SU-DHL-6 (cell line): ENCODE results near the gene NTN4.

ENCODE experiments used
- H2AFZ ChIP-seq: fragments of 200-600 bp; sonication (generic); 2 replicates; pipeline ENCODE4 v1.6.1; 2014; ENCODE audit warnings: low read depth, mild to moderate bottlenecking, moderate library complexity, mixed read lengths, antibody characterized with exemption, low read length; ENCODE audit not compliant: severe bottlenecking
- H3F3A ChIP-seq: fragments of 200-600 bp; shearing (Covaris generic); 2 replicates; pipeline ENCODE4 v1.6.0; 2016; ENCODE audit warnings: antibody characterized with exemption, mild to moderate bottlenecking; ENCODE audit not compliant: insufficient read depth
- H3K27ac ChIP-seq: fragments of 200-600 bp; sonication (generic); 2 replicates; pipeline ENCODE4 v1.5.1; 2016; ENCODE audit warnings: low read depth, mild to moderate bottlenecking, low read length, moderate library complexity, mixed read lengths
- H3K27me3 ChIP-seq: fragments of 200-600 bp; sonication (generic), shearing (Covaris generic); 2 replicates; pipeline ENCODE4 v1.6.0; 2014; ENCODE audit warnings: mild to moderate bottlenecking, low read length
- H3K36me3 ChIP-seq: fragments of 200-600 bp; sonication (generic); 2 replicates; pipeline ENCODE4 v1.6.1; 2014; ENCODE audit warnings: mild to moderate bottlenecking, low read length, mixed read lengths
- H3K4me2 ChIP-seq: fragments of 300-600, 200-600 bp; shearing (Covaris generic), sonication (generic); 2 replicates; pipeline ENCODE4 v1.6.0; 2014; ENCODE audit warnings: low read length, low read depth, mild to moderate bottlenecking; ENCODE audit not compliant: poor library complexity, severe bottlenecking
- H3K4me3 ChIP-seq: fragments of 200-600 bp; sonication (generic); 2 replicates; pipeline ENCODE4 v1.5.1; 2014; ENCODE audit warnings: antibody characterized with exemption, low read length, mild to moderate bottlenecking, mixed read lengths; ENCODE audit not compliant: insufficient read depth, poor library complexity, severe bottlenecking
- H3K79me2 ChIP-seq: fragments of 200-600 bp; sonication (generic); 2 replicates; pipeline ENCODE4 v1.6.1; 2014; ENCODE audit warnings: mild to moderate bottlenecking, low read length, moderate library complexity; ENCODE audit not compliant: insufficient read depth
- H3K9ac ChIP-seq: fragments of 200-600 bp; sonication (generic); 2 replicates; pipeline ENCODE4 v1.7.0; 2014; ENCODE audit warnings: mild to moderate bottlenecking, low read length
- H3K9me2 ChIP-seq: fragments of 200-600 bp; sonication (generic); replicated peaks from 2 replicates; pipeline ENCODE4 v1.6.1; 2014; ENCODE audit warnings: low read length; ENCODE audit not compliant: insufficient read depth
- H3K9me3 ChIP-seq: fragments of 200-600 bp; sonication (generic); 2 replicates; pipeline ENCODE4 v1.6.1; 2014; ENCODE audit warnings: low read length, mixed read lengths; ENCODE audit not compliant: insufficient read depth
- H4K20me1 ChIP-seq: fragments of 200-600 bp; sonication (generic); 2 replicates; pipeline ENCODE4 v1.6.1; 2014; ENCODE audit warnings: low read depth, mild to moderate bottlenecking, antibody characterized with exemption, low read length, moderate library complexity, mixed read lengths
- CTCF ChIP-seq: fragments of 200-600 bp; sonication (generic); IDR thresholded peaks from one replicate; pipeline ENCODE4 v1.5.1; 2017; ENCODE audit warnings: antibody characterized with exemption, mild to moderate bottlenecking, low read length, moderate library complexity; ENCODE audit not compliant: insufficient read depth, poor library complexity, severe bottlenecking
- EZH2phosphoT487 ChIP-seq: fragments of 200-600 bp; sonication (generic), shearing (Covaris generic); conservative IDR thresholded peaks from 2 replicates; pipeline ENCODE4 v1.6.1; 2018; ENCODE audit warnings: mild to moderate bottlenecking, antibody characterized with exemption, low read length, moderate library complexity, mixed read lengths

The NTN4 gene

GRCh38 chr12:95830335-95831089 lies 39.9 kb upstream of the NTN4 start:
- no peaks in the 10 kb centered on the region for H3K27me3 ChIP-seq
- no peak overlapping the region for H3K4me2 ChIP-seq
- no peak for TF ChIP-seq CTCF
- no peak for TF ChIP-seq EZH2phosphoT487
- H3F3A ChIP-seq, result no peaks in the 10 kb centered on the region
- H3K9me2 ChIP-seq, result no peaks in the 10 kb centered on the region
- H4K20me1 ChIP-seq, result no peaks in the 10 kb centered on the region
- H3K36me3 ChIP-seq, result no peaks in the 10 kb centered on the region
- H3K79me2 ChIP-seq, result no peaks in the 10 kb centered on the region
- no peak overlapping the region for H2AFZ ChIP-seq
- no peak overlapping the region for H3K9ac ChIP-seq
- no peak overlapping the region for H3K27ac ChIP-seq
- H3K4me3 ChIP-seq, result no peak overlapping the region
- no peaks in the 10 kb centered on the region for H3K9me3 ChIP-seq

GRCh38 chr12:95829395-95829794 lies 38.8 kb upstream of the NTN4 start:
- H3K4me3 ChIP-seq, result no peak overlapping the region
- no peak overlapping the region for H3K9ac ChIP-seq
- H3K27ac ChIP-seq, result no peak overlapping the region
- H2AFZ ChIP-seq, result no peak overlapping the region
- H3K79me2 ChIP-seq, result no peaks in the 10 kb centered on the region
- H3K27me3 ChIP-seq, result no peaks in the 10 kb centered on the region
- no peak overlapping the region for H3K4me2 ChIP-seq
- no peaks in the 10 kb centered on the region for H3K36me3 ChIP-seq
- no peaks in the 10 kb centered on the region for H3F3A ChIP-seq
- TF ChIP-seq EZH2phosphoT487 (no peak), CTCF (no peak)
- H3K9me2 ChIP-seq, result no peaks in the 10 kb centered on the region
- H3K9me3 ChIP-seq, result no peaks in the 10 kb centered on the region
- H4K20me1 ChIP-seq, result no peaks in the 10 kb centered on the region

GRCh38 chr12:95820096-95820703 lies 29.6 kb upstream of the NTN4 start:
- Histone ChIP-seq H3K36me3 (no peaks in the 10 kb centered on the region), H3K9ac (no peak overlapping the region), H3K27me3 (no peaks in the 10 kb centered on the region), H3K9me3 (no peaks in the 10 kb centered on the region), H3K9me2 (no peaks in the 10 kb centered on the region), H3K4me2 (no peak overlapping the region), H3K4me3 (no peak overlapping the region), H3K27ac (no peak overlapping the region), H3F3A (no peaks in the 10 kb centered on the region), H2AFZ (no peak overlapping the region), H4K20me1 (no peaks in the 10 kb centered on the region), H3K79me2 (no peaks in the 10 kb centered on the region)
- TF ChIP-seq EZH2phosphoT487 (no peak), CTCF (no peak)
